ENCODE data around the gene CHRND. TPM values are rescaled to one million over a fixed set of nuclear protein-coding genes. Genes with fewer than 3 reads are reported as not detected.

The CHRND gene
- total RNA-seq, 1 donor from 2014 or later: not detected

DNA sequence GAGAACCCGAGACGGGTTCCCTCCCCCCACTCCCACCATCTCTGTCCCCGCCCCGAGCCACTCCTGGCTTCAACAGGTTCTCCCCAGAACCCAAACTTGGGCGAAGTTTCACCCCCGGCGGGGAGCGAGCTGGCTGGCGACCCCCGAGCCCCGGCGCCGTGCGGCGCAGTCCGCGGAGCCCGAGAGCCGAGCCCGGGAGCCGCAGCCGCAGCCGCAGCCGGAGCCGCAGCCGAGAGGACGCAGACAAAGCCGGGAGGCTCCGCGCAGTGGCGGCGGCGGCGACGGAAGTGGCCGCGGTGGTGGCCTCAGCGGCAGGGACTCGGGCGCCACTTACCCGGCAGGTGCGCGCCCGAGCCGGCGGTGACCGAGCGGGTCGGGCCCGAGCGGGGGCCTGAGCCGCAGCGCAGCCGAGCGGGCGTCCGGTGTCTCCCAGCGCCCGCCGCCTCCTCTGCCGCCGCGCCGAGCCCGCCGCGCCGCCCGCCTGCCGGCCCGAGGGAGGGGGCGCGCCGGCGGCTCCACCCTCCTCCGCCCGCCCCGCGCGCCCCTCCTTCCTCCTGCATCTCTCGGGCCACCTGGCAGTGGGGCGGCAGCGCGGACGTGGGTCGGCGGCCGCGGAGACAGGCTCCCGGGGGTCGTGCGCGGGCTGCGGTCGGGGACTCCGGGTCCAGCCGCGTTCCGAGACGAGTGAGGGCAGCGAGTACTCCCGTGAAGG lies 38.4 kb upstream of the CHRND start, which contains the start of gene ECEL1:
ECEL1 (minus strand) TSS at position 450 of the 712 bp plus-strand sequence. CDS start 1,181 bp downstream, outside the sequence.
- DNase-seq (ENCODE audit: low spot score) (no peak), ATAC-seq (no peak)

DNA sequence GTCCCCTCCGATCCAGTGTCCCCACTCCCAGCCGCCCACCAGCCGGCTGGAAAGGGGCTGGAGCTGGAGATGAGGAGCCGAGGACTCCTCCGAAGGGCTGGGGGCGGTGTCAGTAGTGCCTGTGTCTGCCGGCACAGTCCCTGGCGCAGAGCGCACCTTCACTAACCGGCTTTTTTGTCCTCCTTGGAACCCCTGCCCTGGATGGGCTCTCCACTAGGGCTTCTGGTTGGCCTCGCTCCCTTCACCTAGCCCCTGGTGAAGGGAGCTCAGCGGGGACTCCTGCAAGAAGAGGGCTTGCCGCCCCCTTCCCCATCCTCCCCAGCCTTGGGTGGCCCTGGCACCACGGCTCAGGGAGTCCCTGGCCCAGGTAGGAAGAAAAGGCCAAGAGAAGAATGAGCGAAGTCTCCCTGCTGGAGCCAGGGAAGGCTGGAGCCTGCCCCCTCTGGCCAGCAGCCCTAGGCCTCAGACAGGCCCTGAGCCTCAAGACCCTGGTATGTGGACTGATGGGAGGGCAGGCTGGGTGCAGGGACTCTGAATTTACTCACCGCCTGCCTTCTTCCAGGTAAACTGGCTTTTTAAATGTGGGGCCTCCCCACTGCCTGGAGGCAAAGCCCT lies 37.8 kb upstream of the CHRND start:
- DNase-seq (ENCODE audit: low spot score) (no peak), ATAC-seq (no peak)

DNA sequence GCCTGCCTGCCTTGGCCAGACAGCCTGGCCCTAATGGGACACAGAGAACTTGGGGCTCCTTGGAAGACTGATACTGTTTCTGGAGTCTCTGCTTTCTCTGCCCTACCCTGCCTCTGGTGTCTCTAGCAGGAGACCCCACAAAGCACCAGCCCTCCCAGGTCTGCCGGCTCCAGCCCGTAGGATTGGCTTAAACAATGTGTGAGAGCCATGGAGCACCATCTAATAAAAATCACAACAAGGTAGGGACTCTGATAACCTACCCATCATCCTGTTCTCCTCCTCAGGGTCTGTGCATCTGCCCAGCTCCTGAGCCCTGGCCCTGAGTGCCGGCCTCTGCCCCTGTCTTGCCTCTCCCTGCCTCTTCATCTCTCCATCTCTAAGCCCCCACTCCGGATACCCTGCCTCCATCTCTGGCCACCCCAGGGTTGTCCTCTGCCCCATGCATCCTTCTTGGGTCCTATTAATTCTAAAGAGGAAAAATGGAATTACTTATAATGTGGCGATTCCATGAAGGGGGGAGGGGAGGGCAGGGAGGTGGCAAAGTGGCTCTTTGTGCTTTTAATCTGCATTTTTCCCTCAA lies 37.1 kb upstream of the CHRND start:
- ATAC-seq (no peak), DNase-seq (ENCODE audit: low spot score) (no peak)

DNA sequence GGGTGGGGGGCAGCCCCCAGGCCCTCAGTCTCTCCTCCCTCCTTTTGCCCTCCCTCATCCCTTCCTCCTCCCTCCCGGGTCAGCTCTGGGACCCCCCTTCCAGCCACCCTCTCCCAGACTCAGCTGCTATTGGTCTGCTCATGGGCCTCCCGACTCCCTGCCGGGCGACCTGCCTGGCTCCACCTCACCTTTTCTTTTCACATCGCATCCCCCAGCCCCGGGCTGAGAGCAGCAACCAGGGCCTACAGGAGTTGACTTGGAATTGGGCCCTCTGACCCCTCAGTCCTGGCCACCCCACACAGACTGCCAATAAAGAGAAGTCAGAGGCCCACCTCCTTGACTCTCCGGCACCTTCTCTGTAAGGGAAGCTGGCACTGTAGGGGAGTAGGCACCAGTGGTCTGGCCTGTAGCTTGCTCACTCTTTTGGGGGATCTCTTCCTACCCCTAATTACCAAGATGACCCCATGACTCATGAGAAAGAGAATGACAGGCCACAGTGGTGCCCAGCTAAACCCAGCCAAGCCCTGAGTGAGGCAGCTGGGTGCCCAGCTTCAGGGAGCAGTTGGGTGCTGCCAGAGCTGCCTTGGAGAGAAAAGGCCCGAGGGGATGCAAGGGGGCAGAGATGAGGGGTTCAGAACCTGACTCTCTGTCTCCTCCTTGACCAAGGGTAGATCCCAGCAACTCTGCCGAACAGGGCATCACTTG lies 36.3 kb upstream of the CHRND start:
- DNase-seq (ENCODE audit: low spot score): no peak

GRCh38 chr2:232490221-232491138 lies 35.5 kb upstream of the CHRND start:
- ATAC-seq: no peak

More for the DNA sequence above, 36.3 kb upstream of the CHRND start:
- ATAC-seq: no peak

GRCh38 chr2:232491139-232491780 lies 34.7 kb upstream of the CHRND start:
- no peak for ATAC-seq

More at GRCh38 chr2:232490221-232491138, 35.5 kb upstream of the CHRND start:
- DNase-seq (ENCODE audit: low spot score): no peak

GRCh38 chr2:232492236-232492848 lies 33.6 kb upstream of the CHRND start:
- ATAC-seq: no peak
- no peak for DNase-seq (ENCODE audit: low spot score)

More at GRCh38 chr2:232491139-232491780, 34.7 kb upstream of the CHRND start:
- no peak for DNase-seq (ENCODE audit: low spot score)

DNA sequence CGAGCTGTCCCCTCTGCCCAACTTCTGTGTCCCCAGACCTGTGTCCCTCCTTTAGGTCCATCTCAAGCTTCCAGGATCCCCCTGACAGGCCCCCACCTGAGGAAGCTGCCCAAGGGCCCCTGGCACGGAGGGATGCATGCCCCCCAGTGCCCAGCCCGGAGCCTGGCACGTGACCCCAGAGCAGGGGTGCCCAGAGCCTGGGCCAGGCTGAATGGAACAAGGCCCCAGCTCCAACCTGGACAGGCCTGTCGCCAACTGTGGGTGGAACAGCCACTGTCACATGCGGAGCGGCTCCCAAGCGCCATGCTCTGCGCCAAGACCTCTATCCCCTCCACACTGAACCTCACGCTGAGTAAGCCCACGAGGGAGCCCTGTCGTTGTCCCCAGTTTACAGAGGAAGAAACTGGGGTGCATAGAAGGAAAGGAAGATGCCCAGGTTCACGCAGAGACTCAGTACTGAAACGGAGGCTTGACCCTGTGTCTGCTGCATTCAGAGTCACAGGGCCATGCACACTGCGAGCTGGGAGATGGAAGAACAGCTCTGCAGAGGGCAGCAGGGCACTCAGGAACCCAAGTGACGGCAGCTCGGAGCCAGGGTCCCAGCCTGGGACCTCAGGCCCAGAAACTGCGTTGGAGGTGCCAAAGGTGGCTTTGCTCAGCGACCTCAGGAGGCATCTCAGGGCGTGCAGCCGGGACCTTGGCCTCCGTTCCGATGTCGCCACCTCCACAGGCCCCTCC lies 32.8 kb upstream of the CHRND start:
- DNase-seq (ENCODE audit: low spot score) (no peak), ATAC-seq (no peak)

GRCh38 chr2:232493701-232494474 lies 32.1 kb upstream of the CHRND start:
- ATAC-seq: no peak
- no peak for DNase-seq (ENCODE audit: low spot score)

- DNase-seq (ENCODE audit: low spot score) (no peak), ATAC-seq (no peak)
Measured at GRCh38 chr2:232494542-232494941, 31.4 kb upstream of the CHRND start.

DNA sequence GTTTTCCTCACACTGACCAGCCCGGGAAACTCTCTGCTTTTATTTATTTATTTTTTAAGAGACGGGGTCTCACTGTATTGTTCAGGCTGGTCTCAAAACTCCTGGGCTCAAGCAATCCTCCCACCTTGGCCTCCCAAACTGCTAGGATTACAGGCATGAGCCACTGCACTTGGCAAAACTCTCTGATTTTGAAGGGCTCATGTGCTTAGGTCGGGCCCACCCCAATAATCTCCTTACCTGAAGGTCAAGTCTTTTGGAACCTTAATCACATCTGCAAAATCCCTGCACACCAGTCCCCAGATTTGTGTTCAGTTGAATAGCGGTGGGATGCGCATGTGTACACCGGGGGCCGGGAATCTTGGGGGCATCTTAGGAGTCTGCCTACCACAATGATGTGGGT lies 30.7 kb upstream of the CHRND start:
- DNase-seq (ENCODE audit: low spot score) (no peak), ATAC-seq (no peak)

- DNase-seq (ENCODE audit: low spot score) (no peak), ATAC-seq (no peak)
Measured at GRCh38 chr2:232496501-232497270, 29.3 kb upstream of the CHRND start.

DNA sequence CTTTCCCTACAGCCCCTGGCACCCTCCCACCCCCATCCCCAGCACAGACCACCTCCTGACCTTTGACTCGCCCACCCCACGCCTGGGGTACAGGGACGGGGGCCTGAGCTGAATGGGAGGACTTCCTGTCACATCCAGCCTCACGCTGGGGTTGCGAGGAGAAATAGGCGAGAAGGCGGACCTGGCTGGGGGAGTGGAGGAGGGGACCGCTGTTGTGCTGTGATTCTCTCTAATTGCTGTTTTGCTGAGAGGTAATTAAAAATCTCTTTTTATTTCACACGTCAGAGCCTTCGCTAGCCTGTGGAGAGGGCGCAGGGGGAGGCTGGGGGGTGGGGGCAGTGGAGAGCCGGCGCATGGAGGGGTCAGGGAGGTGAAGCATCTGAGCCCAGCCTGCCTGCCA lies 28.6 kb upstream of the CHRND start:
- DNase-seq (ENCODE audit: low spot score): no peak
- no peak for ATAC-seq

DNA sequence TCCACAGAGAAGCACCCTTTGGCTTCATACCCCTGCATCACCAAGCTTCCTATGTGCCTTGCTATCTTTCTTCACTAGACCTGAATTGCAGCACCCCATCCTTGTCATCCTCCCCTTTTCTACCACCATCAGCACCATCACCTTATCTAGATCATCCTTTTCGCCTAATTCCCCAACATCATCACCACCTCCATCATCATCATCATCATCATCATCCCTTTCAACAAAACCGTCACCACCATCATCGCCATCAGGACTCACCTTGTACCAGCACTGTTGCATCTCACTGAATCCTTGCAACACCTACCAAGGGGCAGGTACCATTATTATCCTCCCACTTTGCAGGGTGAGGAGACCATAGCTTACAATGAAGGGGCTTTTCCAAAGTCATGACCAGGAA lies 27.5 kb upstream of the CHRND start:
- no peak for DNase-seq (ENCODE audit: low spot score)
- ATAC-seq: no peak

- no peak for DNase-seq (ENCODE audit: low spot score)
- no peak for ATAC-seq
Measured at GRCh38 chr2:232501331-232501771, 24.6 kb upstream of the CHRND start.

DNA sequence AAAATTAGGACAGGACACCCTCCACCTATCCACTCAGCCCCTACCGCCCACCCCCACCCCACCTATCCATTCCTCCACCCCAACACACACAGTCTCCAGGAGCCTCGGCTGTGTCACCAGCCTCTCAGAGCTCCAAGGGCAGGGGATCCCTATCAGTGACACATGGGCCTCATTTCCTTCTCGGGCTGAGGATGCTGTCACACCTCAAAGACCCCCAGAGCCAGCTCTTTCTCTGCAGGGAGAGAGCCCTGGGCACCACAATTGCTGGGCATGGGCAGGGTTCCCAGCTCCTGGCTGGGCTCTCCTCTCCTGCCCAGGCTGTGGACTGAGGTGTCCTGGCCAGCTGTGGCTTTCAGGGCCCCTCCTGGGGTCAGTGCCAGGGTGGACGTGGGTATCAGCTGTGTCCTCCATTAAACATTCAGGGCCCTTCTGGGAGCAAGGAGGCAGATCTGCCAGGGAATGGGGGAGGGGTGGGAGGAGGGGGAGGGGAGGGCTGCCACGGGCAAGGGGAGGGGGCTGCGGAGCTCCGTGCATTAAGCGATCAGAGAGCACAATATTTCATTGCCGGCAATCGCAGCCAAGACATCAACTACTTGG lies 24.1 kb upstream of the CHRND start:
- DNase-seq (ENCODE audit: low spot score): no peak
- no peak for ATAC-seq

- DNase-seq (ENCODE audit: low spot score) (no peak), ATAC-seq (no peak)
Measured at GRCh38 chr2:232502511-232502910, 23.4 kb upstream of the CHRND start.
